GM19463 (cell line): ENCODE results near the gene HLA-DOB.
"Not testable (repeated sequence)": the region's sequence is repeated elsewhere in the genome, so short reads cannot be mapped to it uniquely, and the experiment has no call there.

Experiments used
- ATAC-seq: cut with Tn5 transposase; IDR thresholded peaks from one replicate; pipeline ENCODE4 v1.9.1; 2021; ENCODE audit warnings: mild to moderate bottlenecking, moderate library complexity; ENCODE audit not compliant: unreplicated experiment

HLA-DOB gene

GRCh38 chr6:32815996-32816395 lies 806 bp downstream of the HLA-DOB start:
- no peak for ATAC-seq

GRCh38 chr6:32815115-32815514 lies 1.7 kb downstream of the HLA-DOB start:
- no peak for ATAC-seq

- no peak for ATAC-seq
These were observed 2.7 kb downstream of the HLA-DOB start for GRCh38 chr6:32814145-32814544.

- no peak for ATAC-seq
These were observed 7.6 kb downstream of the HLA-DOB start for GRCh38 chr6:32809171-32809570.

GRCh38 chr6:32807020-32807580 lies 9.7 kb downstream of the HLA-DOB start:
- ATAC-seq = no peak

GRCh38 chr6:32805404-32805803 lies 11.4 kb downstream of the HLA-DOB start:
- not testable (repeated sequence) for ATAC-seq

GRCh38 chr6:32803416-32803815 lies 13.4 kb downstream of the HLA-DOB start:
- ATAC-seq = no peak

- no peak for ATAC-seq
These were observed 17.1 kb downstream of the HLA-DOB start for GRCh38 chr6:32799740-32800139.

- ATAC-seq = no peak
These were observed 17.6 kb downstream of the HLA-DOB start for GRCh38 chr6:32799168-32799567.

- ATAC-seq = no peak
These were observed 19.7 kb downstream of the HLA-DOB start for GRCh38 chr6:32796848-32797776.

- no peak for ATAC-seq
These were observed 22.3 kb downstream of the HLA-DOB start for GRCh38 chr6:32794510-32794909.

GRCh38 chr6:32792901-32793435 lies 23.8 kb downstream of the HLA-DOB start:
- ATAC-seq = no peak

- ATAC-seq = no peak
These were observed 26.5 kb downstream of the HLA-DOB start for GRCh38 chr6:32790306-32790705.

- no peak for ATAC-seq
These were observed 30.8 kb downstream of the HLA-DOB start for GRCh38 chr6:32785781-32786533.

GRCh38 chr6:32782923-32783322 lies 33.9 kb downstream of the HLA-DOB start:
- ATAC-seq = not testable (repeated sequence)

GRCh38 chr6:32779036-32779435 lies 37.8 kb downstream of the HLA-DOB start:
- no peak for ATAC-seq

GRCh38 chr6:32775071-32775470 lies 41.7 kb downstream of the HLA-DOB start:
- no peak for ATAC-seq

GRCh38 chr6:32774426-32774825 lies 42.4 kb downstream of the HLA-DOB start:
- ATAC-seq = no peak

- ATAC-seq = no peak
These were observed 44.1 kb downstream of the HLA-DOB start for GRCh38 chr6:32772656-32773055.

- ATAC-seq = no peak
These were observed 52.8 kb downstream of the HLA-DOB start for GRCh38 chr6:32764048-32764447.

- no peak for ATAC-seq
These were observed 53.4 kb downstream of the HLA-DOB start, which contains the start of gene HLA-DQB2 for GRCh38 chr6:32763421-32763820. Gene HLA-DQB2 (minus strand): TSS chr6:32763532. CDS start chr6:32763470, 62 bp downstream.
